HL-60 (cell line): Measurements from ENCODE around the gene ING2.

Source experiments
- CTCF ChIP-seq: IDR thresholded peaks from one replicate; pipeline ENCODE4 v1.5.1; 2011; ENCODE audit warnings: low read length, control low read depth, inconsistent platforms; ENCODE audit not compliant: insufficient read depth
- GABPA ChIP-seq: IDR thresholded peaks from 2 replicates; pipeline ENCODE4 v1.6.1; 2012; ENCODE audit warnings: low read depth
- POLR2AphosphoS5 ChIP-seq: IDR thresholded peaks from 2 replicates; pipeline ENCODE4 v1.6.1; 2012; ENCODE audit warnings: low read depth
- REST ChIP-seq: IDR thresholded peaks from 2 replicates; pipeline ENCODE4 v1.6.1; 2012; ENCODE audit warnings: low read depth; ENCODE audit not compliant: insufficient replicate concordance
- SPI1 ChIP-seq: IDR thresholded peaks from 2 replicates; pipeline ENCODE4 v1.6.1; 2012; ENCODE audit warnings: low read depth, mild to moderate bottlenecking, borderline replicate concordance

- TF ChIP-seq CTCF (no peak), REST (no peak), POLR2AphosphoS5 (no peak), GABPA (no peak), SPI1 (no peak)
These were observed 45.7 kb downstream of the ING2 start for GRCh38 chr4:183550345-183551093.
